SU-DHL-6 (cell line): ENCODE results near the gene ATG2A.

Experiments used
- EZH2phosphoT487 ChIP-seq: fragments of 200-600 bp; sonication (generic), shearing (Covaris generic); conservative IDR thresholded peaks from 2 replicates; pipeline ENCODE4 v1.6.1; 2018; ENCODE audit warnings: mild to moderate bottlenecking, antibody characterized with exemption, low read length, moderate library complexity, mixed read lengths
- TF ChIP-seq, protein P1 (sequence below): fragments of 200-600 bp; sonication (generic); IDR thresholded peaks from one replicate; pipeline ENCODE4 v1.5.1; 2017; ENCODE audit warnings: antibody characterized with exemption, mild to moderate bottlenecking, low read length, moderate library complexity; ENCODE audit not compliant: insufficient read depth, poor library complexity, severe bottlenecking

DNA sequence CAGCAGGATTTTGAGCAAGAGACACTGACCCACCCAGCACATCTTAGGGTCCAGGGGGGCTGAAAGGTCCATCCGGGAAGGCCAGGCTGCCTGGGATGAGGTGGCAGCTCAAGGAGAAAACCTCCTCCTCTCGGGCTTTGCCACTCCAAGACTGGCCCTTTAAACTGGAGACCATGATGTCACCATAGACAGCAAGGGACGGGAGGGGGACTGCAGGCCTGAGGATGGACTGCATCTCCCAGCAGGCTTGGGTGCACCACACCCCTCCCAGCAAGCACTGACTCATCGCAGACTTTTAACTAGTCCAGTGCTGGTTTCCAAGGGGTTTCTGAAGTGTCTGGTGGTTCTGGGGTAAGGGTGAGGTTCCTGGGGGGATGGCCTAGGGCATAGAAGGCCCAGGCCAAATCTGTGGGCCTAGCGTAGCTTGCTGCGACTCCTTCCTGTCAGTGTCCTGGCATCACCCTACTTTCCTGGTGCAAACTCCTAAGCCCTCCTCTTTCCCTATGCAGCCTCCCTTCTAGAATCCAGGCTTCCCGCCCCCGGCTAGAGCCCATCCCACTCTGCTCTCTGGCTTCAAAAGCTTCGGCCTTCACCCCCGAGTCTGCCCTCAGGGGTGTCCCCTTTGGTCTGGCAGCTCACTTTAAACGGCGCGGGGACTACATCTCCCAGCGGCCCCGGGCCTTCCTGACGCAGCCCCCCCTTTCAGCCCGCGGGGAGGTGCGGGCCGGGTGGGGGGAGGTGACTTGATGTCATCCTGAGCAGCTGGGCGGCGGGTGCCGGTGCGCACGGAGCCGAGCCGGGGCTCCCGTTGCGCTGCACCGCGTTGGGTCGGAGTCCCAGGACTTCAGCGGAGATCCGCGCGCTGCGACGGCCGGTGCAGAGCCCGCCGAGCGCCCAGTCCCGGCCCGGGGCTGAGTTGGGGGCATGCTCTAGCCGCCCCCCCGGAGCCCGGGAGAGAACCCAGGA lies 7.2 kb upstream of the ATG2A start, which contains the start of gene PPP2R5B:
- TF ChIP-seq, protein P1, sequence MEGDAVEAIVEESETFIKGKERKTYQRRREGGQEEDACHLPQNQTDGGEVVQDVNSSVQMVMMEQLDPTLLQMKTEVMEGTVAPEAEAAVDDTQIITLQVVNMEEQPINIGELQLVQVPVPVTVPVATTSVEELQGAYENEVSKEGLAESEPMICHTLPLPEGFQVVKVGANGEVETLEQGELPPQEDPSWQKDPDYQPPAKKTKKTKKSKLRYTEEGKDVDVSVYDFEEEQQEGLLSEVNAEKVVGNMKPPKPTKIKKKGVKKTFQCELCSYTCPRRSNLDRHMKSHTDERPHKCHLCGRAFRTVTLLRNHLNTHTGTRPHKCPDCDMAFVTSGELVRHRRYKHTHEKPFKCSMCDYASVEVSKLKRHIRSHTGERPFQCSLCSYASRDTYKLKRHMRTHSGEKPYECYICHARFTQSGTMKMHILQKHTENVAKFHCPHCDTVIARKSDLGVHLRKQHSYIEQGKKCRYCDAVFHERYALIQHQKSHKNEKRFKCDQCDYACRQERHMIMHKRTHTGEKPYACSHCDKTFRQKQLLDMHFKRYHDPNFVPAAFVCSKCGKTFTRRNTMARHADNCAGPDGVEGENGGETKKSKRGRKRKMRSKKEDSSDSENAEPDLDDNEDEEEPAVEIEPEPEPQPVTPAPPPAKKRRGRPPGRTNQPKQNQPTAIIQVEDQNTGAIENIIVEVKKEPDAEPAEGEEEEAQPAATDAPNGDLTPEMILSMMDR, result no peak
- no peak for TF ChIP-seq EZH2phosphoT487
